HG03039 (cell line): ENCODE results near the gene EFCAB6.

Experiments used
- ATAC-seq: cut with Tn5 transposase; IDR thresholded peaks from one replicate; pipeline ENCODE4 v1.9.1; 2021; ENCODE audit warnings: mild to moderate bottlenecking, moderate library complexity; ENCODE audit not compliant: unreplicated experiment

The EFCAB6 gene

DNA sequence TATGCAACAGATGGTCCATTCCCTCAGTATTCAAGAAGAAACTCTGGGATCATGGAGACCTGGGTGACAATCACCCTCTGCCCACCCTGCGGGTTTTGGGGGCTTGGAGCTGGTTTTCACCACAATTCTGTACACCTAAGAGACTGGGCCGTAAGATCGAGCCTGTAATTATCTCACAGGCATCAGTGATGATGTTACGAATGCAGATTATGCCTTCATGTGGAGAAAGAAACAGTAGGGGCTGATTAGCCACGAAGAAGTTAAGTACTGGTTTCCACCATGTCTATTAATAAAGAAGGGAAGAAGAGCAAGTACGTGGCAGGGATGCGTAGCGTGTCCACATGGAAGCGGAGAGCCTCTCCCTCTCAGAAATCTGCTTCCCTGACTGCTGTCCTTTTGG is 5.3 kb upstream of the EFCAB6 start:
- ATAC-seq: no peak

DNA sequence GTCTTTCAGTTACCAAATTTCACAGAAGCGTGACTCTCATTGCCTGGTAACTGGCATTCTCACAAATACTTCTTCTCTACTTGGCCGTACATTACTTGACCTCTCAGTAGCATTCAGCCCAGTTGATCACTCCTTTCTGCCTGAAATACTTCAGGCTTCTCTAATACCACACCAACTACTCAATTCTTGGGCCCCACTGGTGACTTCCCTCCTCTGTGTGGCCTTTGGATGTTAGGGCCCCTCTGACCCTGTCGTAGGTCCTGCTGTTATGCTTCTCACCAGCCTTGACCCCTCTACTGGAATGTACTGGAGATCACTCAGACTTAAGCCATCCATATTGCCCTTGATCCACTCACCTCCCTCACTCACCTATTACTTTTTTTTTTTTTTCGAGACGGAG is 2.2 kb upstream of the EFCAB6 start:
- no peak for ATAC-seq

DNA sequence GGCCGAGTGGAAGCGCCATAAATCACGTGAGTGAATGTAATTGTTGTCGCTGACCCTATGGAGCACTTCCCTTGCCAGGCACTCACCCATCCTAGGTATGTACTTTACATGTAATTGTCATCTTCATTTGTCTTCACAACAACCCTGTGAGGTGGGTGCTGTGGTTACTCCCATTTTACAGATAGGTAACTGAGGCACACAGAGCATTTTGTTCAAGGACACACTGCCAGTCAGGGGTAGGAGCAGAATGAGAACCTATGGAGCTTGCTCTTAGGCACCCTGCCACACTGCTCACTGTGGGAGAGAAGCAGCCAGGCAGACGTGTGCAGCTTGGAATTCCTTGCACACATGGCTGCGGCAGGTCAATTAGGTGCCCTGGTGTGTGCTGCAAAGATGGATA is 785 bp upstream of the EFCAB6 start:
- no peak for ATAC-seq

DNA sequence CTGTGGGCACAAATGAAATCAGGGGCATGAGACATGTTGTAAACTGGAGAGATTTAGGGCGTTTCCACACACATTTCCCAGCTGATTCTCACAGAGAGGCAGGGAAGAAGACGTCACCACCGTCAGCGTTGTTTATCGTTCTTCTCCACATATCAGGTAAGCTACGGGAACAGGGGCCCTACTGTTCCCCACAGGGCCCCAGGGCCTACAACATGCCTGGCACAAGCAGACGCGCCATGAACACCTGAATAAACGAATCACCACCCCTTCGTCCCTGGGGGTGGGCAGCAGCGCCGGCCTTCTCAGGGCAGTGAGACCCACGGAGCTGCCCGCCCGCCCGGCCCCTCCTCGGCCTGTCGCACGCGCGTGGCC is 342 bp downstream of the EFCAB6 start:
- ATAC-seq: peak; percentile 13

DNA sequence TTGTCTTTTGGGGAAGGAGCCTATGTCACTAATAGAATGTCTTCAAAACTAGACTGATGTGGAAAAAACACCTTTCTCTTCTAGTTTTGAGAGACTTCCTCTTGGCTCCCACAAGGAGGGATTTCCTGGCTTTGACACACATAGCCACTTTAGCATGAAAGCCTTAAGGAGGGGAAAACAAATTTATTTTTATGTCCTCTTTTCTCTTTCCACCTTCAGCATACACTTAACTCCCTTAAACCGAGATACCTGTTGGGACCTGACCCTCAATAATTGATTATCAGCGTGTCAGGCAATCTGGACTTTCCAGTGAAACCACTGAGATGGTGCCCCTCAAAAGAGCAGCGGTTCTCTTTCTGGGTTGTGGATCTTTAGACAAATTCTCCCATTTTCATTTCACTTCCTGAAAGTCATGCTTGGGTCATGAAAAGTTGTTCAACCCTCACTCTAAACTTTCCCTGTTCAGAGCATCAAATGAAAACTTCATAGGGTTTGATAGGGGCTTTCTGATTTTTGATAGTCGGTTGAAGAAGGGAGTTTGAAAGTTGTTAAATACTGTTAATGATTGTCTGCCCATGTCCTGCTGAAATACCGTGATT is 9.1 kb downstream of the EFCAB6 start:
- no peak for ATAC-seq

DNA sequence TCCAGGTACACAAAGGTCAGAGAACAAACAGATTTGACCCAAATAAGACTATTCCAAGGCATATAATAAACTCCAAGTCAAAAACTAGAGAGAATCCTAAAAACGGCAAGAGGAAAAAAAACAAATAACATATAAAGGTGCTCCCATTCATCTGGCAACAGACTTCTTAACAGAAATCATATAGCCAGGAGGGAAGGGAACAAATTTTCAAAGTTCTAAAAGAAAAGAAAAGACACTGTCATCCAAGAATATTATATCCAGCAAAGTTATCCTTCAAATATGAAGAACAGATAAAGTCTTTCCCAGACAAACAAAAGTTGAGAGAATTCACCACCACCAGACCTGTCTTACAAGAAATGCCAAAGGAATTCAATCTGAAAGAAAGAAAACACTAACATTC is 11.1 kb downstream of the EFCAB6 start:
- no peak for ATAC-seq

DNA sequence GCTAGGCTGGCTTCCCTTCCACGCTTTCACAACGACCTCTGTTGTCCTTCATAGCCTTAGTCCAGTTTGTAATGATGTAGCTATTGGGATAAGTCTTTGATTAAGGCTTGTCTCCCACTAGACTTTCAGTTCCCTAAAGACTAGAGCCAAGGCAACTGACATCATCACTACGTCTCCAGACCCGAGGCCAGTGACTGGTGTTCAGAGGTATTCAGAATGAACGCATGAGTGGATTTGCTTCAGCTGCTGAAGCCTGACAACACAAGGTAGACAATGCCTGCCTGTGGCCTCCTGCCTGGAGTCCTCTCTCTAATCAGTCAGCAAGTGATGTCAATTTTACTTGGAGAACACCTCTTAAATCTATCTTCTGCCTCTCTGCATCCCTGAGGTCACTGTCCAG is 13.6 kb downstream of the EFCAB6 start:
- no peak for ATAC-seq

DNA sequence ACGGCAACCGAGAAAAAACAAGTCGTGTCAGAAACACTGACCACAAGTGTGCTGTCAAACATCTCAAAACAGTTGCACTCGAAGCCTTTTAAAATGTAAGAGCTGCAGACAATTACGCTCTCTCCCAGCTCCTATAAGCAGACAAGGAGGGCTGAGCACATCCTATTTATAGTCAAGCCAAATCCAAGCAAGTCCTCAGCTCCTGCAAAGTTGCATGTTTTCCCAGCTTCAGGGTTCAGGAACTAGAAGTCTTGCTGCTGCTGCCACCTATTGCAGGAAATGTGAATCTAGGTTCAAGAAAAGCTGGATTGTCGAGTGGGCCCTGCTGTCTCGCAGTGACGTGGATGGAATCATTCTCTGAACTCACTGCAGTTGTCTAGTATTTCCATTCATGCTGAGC is 15.5 kb downstream of the EFCAB6 start:
- ATAC-seq: no peak

DNA sequence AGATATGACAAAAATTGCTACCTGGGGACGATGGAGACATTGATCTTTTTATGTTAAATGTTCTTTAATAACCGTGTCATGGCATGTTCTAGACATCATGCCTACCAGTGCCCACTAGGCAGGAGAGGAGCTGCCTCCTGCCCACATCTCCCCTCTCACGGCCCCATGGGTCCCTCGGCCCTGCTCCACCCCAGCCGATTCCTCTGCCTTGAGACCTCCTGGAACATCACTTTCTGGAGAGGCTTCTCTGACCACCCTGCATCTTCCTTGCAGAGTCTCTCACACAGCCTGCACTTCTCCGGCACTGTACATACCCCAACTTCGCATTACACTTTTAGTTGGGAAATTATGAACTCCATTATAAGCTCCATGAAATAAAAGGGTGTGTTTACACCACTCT is 16.8 kb downstream of the EFCAB6 start:
- ATAC-seq: no peak

DNA sequence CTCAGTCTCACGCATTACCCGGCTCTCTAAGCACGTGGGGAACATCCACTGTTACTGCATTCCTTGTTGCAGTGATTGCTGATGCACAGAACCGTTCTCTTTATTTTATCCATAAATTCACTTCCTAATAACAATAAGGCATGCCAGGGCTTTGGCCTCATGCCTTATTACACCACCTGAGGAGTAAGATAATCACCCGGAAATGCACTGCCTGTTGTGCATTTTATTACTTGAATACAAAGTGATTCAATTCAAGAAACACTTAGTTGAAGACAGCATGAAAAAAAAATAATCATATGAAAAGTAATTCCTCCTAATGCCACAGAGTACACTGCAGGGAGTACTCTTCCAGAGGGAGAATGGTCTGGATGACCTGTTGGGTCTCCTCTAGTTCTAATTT is 19.2 kb downstream of the EFCAB6 start:
- ATAC-seq: no peak

DNA sequence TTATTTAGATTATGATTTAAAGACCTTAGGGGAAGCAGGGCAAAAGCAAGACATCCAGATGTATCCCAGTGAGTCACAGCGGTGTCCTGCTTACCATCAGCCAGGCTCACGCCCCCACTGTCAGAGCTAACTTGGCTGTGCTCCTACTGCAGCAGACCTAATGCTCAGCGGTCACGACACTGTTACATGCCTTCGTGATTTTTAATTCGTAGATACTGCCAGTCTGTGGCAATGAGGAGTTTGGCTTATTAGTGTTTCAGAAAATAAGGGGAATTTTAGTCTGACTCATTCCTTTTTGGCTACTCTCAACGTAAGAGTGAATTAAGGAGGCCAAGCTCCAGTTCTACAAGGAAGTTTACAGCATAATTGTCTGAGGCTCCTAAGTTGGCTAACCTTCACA is 22.7 kb downstream of the EFCAB6 start:
- no peak for ATAC-seq

DNA sequence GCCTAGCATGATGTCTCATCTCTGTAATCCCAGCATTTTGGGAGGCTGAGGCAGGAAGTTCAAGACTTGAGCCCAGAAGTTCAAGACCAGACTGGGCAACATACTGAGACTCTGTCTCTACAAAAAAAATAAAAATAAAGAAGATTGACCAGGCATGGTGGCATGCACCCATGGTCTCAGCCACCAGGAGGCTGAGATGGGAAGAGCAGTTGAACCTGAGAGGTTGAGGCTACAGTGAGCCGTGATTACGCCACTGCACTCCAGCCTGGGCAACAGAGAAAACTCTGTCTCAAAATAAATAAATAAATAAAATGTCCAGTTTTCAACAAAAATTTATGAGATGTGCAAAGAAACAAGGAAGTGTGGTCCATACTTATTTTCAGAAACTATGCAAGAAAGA is 28.3 kb downstream of the EFCAB6 start:
- no peak for ATAC-seq

DNA sequence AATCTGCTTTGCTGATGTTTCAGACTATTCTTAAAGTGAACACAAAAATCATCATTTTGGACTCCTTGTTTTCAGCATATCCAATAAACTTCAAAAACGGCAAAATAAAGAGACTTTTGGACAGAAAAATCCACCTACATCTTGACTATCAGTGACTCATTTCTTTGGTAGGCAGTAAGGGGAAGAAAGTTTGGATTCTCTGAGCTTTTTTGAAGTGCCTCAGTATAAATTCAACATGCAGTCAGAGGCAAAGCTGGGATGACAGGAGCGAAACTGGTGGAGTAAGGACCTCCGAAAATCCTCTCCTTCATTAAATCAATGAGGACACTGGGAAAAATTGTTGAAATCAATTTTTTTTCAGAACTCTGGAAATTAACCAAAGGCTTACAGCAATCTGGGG is 29.7 kb downstream of the EFCAB6 start:
- ATAC-seq: no peak

DNA sequence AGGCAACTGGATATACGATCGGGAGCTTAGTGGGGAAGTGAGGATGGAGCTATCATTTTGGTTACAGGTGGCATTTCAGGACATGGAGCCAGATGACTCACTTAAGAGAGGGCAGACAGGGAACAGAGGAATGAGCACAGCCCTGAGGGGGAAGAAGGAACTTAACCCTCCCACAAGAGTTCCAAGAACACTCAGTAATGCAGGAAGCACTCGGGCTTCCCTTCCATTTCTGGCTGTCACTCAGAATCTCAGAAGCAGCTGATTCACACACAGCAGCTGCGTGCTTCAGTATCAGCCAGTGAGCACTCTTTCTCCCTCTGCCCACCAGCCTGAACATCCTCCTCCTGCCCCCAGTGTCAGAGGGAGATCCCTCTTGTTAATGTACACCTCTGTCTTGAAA is 34.8 kb downstream of the EFCAB6 start:
- no peak for ATAC-seq

DNA sequence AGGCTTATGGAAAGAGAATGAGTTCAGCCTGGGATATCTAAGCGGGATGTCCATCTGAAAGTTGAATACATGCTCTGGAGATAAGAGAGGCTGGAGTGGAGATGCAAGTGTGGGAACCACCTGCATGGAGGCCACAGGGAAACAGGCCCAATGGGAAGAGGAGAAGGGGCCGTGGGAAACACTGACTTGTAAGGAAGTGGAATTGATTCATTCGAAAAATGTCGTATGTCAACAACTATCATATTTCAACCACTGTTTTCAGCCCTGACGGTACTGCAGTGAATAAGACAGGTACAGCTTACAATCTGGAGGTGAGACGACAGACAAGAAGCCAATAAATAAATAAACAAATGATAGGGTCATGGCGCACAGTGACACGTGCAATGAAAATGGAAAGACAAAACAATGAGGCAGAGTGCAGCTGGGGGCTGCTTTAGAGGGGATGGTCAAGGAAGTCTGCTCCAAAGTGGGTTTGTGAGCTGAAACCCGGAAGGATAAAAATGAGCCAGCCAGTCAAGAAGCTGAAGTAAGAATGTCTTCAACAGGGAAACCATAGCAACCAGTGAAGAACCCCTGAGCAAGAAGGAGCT is 35.9 kb downstream of the EFCAB6 start:
- ATAC-seq: no peak

DNA sequence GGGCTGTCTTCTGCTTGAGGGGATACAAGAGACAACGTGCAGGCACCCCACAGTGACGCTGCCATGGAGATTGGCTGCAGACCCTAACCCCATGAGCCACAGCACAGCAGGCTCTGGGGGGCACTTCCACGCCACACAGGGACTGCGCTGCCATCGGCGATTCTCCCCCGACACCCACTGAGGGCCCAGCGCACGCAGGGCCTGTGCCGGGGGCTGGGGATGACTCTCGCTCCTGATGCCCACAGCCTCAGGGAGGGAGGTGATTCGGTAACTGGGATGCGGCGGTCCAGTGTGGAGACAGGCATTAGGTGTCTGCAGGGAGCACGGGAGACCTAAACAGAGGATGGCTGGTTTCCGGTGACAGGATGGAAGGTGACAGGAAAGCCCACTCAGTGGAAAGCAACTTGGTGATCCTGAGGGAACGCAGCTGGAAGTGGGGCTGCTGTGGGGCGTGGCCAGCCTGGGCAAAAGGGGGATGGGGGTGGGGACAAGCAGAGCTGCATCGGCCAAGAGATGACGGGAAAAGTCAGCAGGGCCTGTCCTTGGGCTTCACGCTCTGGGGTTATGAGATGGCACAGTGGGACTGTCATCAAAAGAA is 37.7 kb downstream of the EFCAB6 start:
- no peak for ATAC-seq

DNA sequence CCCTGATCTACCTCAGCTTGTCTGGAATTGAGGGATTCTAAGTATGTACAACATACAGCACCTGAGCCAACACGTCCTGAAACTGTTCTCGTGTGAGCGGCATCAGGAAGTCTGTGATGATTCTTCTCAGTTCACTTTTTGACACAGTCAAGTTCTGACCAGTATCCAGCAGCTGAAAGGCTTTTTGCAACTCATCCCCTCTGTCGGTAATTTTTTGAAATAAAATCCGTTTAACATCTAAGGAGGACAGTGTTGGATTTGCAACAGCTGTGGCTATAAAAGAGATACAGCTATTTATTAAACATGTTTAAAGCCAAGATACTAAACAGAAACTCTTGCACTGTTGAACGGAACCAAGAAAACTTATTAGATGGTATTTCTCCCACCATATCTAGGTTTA is 39.3 kb downstream of the EFCAB6 start:
- ATAC-seq: no peak

DNA sequence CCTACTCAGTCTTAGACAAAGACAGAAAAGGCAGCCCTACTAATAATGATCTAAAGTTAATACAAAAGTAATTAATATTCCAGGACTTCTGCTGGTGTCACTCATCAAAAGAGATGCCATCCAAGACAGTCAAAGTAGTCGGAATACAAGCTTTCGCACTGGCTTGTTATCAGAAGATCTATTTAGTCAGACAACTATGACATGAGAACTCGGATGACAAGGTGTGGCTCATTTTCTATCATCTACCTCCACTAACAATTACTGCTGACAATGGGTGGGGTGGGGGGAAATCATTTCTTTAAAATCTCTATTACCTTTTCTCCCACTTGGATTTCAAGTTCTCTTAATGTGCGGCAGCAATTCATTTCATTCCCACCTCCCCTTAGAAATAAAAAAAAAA is 56.7 kb downstream of the EFCAB6 start:
- ATAC-seq: no peak

DNA sequence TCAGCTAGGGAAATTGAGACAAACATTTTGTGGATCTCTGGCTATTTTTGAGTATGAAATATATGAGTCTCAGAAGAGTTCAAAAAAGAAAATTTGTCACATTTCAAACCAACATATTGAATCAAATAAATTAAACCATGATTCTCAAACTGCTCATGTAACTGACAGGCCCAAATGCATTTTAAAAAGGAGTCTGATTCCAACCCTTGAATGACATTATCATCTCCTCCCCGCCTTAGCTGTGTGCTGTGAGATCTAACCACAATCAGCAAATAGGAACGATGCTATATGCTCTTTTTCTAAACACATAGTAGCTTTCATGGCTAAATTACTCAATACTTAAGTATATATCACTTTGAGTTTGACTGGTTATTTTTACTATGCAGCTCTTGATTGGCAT is 57.1 kb downstream of the EFCAB6 start:
- no peak for ATAC-seq

DNA sequence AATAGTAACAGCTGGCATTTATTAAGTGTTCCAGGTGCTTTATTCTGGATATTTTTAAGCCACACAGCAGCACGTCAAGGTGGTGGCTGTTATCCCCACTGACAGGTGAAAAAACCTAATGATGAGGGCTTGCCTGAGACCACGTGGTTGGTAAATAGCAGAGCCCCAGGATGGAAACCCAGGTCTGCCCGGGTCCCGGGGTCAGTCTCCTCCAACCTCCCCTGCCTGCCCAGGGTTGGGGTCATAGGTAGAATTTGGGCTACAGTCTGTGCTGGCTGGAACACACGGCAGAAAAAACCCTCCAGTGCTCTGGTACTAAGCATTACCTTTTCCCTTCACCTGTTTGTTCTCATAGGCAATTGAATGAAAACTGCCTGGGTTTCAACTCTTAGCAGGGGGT is 57.9 kb downstream of the EFCAB6 start:
- no peak for ATAC-seq

DNA sequence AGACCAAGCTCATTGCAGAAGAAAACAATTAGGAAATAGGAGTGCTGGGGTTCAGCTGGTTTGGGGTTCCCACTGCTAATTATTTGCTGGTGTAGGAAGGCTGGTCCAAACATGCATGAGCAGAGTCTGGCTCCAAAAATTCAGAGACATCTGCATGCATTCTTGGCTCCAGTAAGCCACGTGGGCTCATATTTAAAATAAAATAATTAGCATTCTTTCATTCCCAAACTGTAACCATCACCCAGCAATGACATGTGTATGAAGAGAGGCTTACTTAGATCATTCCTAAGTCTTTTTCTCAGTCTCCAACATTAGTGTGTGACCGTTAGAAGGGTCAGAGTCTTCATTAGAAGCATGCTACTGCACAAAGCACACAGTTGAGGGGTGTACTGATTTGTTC is 58.4 kb downstream of the EFCAB6 start:
- ATAC-seq: no peak

DNA sequence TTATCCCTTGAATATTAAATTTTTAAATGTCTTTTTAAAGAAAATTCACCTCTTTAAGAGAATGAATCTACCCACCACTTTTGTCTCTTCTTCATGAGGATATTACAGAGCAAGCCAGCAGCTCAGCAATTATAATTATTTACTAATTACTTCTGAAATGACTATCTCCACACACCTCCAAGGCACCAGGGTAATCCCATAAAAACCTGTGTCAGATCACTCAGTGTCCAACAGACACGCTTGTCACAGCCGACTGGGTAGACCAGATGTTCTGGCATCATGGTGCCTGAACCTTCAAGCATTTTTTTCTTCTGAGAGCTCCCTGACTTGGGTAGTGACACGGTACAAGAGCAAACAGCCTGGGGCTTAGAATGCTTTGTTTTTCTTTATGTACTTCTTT is 61.4 kb downstream of the EFCAB6 start:
- ATAC-seq: no peak

DNA sequence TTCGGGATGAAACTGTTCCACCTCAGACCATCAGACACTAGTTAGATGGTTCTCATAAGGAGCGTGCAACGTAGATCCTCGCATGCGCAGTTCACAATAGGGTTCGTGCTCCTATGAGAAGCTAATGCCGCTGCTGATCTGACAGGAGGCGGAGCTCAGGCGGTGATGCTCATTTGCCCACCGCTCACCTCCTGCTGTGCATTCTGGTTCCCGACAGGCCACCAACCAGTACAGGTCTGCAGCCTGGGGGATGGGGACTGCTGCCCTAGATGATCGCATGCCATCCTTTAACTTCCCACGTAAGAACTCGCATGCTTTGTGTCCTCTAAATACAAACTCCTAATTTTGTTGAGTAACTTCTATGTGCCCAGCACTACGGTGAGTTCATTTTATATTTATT is 62.6 kb downstream of the EFCAB6 start:
- ATAC-seq: no peak
